ENCODE results near the gene PRR16.
A peak's percentile ranks its signal among the peaks of the same experiment; 100 is the strongest.
"Not testable (repeated sequence)": the region's sequence is repeated elsewhere in the genome, so short reads cannot be mapped to it uniquely, and the experiment has no call there.

The PRR16 gene

DNA sequence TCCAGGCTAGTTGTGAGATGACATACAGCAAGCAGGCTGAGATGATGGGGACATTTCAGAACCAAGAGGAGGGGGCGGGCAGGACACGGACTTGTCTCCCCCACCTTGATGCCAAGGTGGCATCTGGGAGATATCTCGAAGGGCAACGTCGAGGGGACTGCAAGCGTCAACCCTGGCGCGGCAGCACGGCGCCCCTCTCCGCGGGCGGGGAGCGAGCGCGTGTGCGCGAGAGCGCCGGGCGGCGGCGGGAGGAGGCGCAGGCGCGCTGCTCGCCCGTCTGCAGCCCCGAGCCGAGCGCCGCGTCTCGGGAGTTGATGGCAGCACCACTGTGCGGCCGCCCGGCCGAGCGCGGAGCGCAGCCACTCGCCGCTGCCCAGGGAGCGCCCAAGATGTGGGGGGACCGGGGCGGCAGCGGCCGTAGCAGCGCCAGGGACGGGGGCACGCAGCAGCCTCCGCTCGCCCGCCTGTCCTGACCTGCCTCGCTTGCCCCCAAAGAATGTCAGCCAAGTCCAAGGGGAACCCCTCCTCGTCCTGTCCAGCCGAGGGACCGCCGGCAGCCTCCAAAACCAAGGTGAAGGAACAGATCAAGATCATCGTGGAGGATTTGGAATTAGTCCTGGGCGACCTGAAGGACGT, at the start of gene PRR16:
PRR16 (plus strand) TSS at position 310 of the 636 bp plus-strand sequence.
- peak; percentile 77 for DNase-seq (ENCODE audit: low spot score)

DNA sequence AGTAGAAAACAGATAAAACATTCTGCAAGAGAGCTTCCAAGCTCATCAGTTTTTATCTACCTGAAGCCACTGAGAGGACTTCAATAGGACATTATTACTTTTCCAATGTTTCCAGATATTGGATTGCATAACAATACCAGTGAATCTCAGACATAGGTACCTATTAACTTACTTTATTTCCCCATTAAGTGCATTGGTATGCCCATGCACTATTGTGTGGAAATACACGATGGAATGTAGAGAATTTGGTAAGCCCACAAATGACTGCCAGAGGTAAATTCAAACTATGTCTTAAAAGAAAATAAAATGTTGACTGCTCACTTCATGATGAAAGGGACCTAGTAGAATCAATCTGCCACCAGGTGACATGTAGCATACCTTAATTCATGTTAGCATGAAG, 48.1 kb upstream of the PRR16 start:
- no peak for DNase-seq (ENCODE audit: low spot score)

DNA sequence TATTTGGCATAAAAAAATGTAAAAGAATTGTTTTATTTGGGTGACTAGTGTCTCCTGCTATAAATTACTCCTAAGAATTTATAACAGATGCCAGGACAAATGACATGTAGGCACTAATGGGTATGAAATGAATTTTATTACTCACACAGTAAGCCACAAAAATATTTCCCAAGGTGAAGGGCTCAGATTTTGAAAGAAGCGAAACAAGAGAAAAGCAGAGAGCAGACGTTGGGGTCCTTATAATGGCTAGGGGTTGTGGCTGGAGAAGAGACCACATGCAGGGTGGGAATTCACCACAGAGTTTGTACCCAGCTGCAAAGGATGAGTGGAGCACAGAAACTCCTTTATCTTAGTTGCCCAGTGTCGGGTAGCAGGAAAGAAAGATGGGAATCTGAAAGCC, 45.0 kb upstream of the PRR16 start:
- DNase-seq (ENCODE audit: low spot score) = no peak

DNA sequence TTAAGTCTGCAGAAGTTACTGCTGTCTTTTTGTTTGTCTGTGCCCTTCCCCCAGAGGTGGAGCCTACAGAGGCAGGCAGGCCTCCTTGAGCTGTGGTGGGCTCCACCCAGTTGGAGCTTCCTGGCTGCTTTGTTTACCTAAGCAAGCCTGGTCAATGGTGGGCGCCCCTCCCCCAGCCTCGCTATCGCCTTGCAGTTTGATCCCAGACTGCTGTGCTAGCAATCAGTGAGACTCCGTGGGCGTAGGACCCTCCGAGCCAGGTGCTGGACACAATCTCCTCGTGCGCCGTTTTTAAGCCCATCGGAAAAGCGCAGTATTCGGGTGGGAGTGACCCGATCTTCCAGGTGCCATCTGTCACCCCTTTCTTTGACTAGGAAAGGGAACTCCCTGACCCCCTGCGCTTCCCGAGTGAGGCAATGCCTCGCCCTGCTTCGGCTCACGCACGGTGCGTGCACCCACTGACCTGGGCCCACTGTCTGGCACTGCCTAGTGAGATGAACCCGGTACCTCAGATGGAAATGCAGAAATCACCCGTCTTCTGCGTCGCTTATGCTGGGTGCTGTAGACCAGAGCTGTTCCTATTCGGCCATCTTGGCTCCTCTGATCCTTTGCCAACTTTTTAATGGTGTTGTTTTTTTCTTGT, 37.3 kb upstream of the PRR16 start:
- not testable (repeated sequence) for DNase-seq (ENCODE audit: low spot score)

DNA sequence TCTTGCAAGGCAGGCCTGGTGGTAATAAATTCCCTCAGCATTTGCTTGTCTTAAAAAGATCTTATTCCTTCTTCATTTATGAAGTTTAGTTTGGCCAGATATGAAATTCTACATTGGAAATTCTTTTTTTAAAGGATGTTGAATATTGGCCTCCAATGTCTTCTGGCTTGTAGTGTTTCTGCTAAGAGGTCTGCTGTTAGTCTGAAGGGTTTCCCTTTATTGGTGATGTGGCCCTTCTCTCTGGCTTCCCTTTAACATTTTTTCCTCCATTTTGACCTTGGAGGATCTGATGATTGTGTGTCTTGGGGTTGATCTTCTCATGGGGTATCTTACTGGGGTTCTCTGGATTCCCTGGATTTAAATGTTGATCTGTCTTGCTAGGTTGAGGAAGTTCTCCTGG, 33.5 kb upstream of the PRR16 start:
- no peak for DNase-seq (ENCODE audit: low spot score)

DNA sequence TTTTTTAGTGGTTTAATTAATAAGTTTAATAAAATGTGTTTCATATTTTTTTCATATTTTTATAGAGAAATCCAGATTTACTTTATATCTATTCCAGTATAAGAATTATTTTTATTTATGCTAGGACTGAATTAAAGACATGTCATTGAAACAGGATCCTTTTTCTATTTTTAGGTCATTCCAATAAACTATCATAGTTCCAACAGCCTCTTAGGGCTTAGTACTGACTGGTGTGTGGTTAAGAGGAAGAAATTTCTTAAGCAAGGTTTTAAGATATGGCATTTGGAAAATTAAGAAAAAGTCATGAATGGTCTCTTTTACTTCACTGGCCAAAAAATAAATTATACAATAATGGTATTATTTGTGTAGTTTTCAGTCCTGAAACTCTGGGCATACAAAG, 31.2 kb upstream of the PRR16 start:
- no peak for DNase-seq (ENCODE audit: low spot score)

DNA sequence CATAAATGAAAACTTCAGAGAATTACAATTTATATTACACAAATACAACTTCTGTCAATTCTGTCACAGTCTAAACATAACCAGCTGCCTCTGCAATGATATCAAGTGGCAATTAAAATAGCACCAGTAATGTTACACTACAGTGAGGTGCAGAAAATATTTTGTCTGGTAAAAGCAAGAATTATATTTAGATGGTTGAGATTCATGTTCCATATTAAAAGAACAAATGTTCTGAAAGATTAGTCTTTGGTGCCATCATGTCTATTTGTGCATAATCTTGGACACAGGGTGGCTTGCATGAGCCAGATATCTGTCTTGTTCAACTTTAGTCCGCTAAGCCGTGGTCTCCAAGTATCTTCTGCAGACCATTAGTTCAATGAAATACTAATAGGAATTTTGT, 29.0 kb upstream of the PRR16 start:
- DNase-seq (ENCODE audit: low spot score) = no peak

DNA sequence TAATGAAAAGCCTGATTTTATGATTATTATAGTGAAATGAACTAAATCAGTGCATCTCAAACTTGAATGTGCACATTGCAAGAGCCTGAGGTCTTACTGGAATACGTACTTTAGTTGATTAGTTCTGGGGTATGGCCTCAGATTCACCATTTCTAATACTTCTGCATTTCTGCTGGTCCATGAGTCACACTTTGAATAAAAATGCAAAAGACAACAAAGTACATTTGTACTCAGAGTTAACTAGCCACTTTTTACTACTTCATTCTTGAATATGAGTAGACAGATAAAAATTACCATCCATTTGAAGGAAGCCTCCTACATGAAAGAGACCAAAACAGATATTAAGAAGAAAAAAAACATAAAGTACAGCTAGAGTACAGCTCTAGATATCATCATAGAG, 27.1 kb upstream of the PRR16 start:
- DNase-seq (ENCODE audit: low spot score) = no peak

DNA sequence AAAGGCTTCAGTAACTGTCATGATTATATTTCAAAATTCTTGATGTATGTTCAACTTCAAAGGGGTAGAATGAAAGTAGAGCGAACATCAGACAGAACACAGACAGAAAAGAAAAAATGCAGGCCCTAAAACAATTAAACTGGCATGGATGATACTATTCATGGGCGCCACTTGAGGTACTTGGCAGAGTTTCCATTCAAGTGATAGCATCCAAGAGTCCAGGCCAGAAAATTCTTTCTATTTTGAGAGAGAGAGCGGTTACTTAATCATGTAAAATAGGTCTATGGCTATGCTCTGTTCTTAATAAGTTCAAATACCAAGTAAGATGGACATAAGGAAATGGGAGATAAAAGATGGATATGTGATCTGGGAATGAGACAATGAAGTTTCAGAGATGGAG, 21.4 kb upstream of the PRR16 start:
- no peak for DNase-seq (ENCODE audit: low spot score)

DNA sequence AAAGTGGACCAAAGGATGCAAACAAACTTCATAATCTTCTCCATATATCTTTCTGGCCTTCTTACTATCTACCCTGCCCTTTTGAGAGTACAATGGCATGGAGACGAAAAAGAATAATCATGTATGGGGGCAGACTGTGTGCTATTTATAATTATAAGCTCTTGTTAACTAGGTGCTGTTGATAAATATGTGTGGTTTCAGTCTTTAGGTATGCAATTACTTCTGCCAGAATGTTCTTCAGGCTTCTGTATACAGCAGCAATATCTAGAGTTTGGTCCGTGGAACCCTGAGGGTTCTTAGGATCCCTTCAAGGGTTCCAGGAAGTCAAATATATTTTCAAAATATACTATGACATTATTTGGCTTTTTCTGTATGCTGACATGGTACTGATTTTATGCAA, 20.5 kb upstream of the PRR16 start:
- DNase-seq (ENCODE audit: low spot score) = no peak

DNA sequence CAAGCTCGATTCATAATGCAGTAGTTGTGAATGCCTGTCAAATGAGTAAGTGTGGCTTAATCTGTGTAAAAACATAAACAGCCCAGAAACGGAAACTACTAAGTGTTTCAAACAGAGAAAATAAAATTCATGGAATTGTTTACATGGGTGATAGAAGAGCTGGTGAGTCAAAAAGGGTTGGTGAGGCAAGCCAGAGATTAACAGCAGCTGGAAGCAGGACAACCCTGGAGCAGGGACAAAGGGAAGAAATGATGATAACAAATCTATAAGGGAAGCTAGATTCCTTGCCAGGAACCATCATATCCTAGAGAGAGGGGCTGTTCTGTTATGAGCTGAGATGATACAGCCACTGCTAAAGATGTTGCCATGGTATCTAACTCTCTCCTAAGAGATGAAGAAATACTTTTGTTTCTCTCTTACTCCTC, 18.0 kb upstream of the PRR16 start:
- peak; percentile 66 for DNase-seq (ENCODE audit: low spot score)

DNA sequence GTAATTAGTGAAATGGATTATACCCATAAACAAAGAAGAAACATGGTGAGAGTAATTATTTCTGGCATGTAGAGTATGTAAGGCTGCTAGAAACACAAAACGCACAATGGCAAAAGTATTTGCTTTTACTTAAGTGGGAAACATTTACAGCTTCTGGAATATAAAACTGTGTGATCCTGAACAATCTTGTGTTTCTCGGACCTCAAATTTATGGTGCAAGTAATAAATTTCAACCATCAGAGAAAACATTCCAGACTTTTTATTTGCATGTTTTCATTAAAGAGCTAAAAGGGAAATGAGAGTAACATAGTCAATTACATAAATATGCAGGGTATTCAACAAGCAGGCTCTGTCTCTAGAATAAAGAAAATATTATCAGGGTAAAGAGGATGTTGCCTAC, 17.2 kb upstream of the PRR16 start:
- DNase-seq (ENCODE audit: low spot score) = no peak

DNA sequence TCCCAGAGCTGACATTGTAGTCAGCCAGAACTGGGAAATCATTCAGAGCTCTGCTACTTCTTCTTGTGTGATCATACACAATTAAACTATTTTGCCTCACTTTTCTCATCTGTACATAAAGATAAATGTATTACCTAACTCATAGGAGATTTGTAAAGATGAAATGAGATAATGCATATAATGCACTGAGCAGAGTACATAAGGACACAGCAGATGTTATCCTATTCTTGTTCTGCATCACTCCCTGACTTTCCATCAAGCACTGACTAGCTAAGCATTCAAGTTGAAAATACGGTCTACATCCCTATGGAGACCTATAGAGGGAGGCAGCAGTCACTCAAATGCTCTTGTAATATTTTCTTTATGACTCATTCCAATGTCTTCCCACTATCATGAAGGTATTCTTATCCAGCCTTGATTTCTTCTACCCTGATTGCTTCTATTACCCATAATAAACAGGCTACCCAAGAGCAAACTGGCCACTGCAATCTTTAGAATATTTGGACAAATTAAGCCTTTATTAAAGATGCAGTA, 16.3 kb upstream of the PRR16 start:
- no peak for DNase-seq (ENCODE audit: low spot score)

DNA sequence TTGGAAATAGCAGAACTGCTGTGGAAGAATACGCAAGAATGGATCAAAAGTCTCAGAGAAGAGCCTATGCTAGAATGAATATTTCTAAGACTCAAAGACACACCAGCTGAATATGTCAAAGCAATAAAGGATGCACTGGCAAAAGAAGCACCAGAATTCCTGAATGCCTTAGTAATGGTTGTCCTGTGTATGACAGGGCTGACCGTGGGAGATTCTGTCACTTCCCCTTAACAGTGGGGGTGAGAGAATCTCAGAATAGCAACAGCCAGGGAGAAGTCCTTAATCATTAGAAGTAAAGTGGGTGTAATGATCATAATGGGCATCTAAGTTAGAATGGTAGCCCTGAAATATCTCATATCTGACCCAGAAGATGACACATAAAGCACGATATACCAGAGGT, 14.6 kb upstream of the PRR16 start:
- DNase-seq (ENCODE audit: low spot score) = peak; percentile 52

DNA sequence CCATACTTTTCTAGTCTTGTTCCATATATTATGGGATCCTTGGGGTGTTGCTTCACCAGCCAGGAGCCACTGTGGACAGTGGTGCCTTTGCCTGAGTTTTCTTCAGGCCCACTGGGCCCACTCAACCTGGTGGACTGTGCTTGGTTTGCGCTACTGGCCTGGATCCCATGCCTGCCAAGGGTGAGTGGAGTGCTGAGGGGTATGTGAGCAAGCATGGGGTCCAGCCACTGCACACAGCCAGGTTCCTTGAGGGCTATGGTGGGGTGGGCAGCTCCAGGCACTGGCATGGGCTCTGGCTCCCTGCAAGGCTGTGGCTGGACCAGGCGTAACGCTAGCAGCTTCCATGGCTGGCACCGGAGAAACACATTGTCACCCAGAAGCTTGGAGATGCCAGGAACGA, 13.2 kb upstream of the PRR16 start:
- DNase-seq (ENCODE audit: low spot score) = no peak

DNA sequence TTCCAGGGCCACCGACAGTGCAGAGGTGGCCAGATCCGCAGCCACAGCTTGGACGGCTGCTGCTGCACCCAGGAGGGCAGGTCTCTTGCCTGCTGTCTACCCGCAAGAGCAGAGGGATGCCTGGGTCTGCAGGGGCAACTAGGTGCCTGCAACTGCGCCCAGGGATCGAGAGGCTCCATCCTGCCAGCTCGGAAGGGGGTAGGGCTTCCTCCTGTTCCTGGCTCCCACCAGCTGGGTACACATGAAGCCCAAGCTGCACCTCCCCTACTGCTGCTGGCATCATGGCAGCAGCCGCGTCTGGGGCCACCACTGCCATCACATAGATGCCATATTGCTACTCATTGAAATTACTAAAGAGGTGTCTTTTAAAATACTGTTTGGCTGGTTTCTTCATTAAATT, 12.7 kb upstream of the PRR16 start:
- DNase-seq (ENCODE audit: low spot score) = no peak

DNA sequence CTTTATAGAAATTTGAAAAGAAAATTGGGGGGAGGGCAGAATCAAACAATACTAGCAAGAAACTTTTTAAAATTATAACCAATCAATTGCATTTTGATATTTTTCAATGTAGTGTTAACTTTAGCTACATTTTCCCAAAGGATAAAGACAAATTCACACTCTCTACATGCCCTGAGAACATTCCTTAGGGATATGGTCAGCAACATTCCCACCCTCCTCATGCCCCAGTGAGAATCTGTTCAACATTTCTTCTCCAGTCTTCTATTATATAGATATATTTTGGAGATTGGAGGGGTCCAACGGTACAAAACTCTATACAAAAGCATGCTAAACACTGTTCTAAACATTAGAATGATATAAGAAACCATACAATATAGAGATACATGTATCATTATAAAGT, 11.6 kb upstream of the PRR16 start:
- no peak for DNase-seq (ENCODE audit: low spot score)

DNA sequence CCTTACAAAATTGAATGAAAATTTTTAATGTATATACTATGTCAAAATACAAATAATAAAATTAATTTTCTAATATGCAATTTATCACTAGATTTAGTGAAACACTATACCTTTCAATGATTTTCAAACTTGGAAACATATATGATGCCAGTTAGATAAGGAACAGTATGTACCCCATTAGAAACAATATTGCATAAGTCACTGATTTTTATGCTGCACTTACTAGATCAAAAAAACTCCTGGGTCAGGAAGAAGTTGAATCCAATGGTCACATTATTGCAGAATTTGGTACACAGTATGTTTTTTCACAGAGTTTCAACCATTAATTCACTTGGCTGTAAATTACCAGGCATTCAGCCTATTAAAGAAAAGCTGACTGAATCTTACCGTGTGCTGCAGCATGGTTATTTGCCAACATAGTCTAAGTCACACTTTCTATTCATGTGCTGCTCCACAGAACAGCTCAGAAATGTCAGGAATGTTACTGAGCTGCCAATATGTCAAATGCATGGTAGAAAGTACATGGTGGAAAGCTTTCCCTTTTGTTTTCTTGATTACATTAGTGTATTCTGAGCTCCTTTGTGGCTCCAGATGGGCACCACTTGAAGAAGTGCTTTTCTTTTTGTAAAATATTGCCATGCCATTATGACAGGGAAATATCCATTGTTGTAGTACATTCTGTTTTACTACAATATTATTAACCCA, 9.9 kb upstream of the PRR16 start:
- peak; percentile 61 for DNase-seq (ENCODE audit: low spot score)

DNA sequence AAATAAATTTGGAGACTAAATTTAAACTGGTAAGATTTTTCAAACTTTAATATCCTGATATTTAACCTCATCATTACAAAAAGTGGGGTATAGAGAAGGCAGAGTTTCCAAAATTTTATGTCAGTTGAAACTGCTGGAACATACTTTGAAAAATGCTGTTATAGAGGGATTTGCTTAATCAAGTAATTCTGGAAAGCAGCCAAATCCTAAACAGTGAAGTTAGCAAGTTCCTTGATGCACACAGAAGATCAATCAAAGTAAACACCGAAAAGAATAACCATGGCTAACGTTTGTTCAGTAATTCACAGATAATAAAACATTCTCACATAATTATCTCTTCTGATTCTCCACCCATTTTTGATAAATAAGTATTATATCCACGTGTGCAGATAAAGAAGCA, 8.1 kb upstream of the PRR16 start:
- DNase-seq (ENCODE audit: low spot score) = no peak

DNA sequence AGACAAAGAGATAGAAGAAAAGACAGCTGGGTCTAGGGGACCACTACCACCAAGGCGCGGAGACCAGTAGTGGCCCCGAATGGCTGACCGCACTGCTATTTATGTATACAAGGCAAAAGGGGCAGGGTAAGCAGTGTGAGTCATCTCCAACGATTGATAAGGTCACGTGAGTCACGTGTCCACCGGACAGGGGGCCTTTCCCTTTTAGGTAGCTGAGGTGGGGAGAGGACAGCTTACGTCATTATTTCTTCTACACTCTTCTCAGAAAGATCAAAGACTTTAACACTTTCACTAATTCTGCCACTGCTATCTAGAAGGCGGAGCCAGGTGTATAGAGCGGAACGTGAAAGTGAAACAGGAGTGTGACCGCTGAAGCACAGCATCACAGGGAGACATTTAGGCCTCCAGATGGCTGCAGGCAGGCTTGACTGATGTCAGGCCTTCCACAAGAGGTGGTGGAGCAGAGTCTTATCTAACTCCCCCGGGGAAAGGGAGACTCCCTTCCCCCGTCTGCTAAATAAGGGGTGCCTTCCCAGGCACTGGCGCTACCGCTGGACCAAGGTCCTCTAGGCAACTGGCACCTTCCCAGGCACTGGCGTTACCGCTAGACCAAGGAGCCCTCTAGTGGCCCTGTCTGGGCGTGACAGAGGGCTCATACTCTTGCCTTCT, 6.1 kb upstream of the PRR16 start:
- peak; percentile 36 for DNase-seq (ENCODE audit: low spot score)

DNA sequence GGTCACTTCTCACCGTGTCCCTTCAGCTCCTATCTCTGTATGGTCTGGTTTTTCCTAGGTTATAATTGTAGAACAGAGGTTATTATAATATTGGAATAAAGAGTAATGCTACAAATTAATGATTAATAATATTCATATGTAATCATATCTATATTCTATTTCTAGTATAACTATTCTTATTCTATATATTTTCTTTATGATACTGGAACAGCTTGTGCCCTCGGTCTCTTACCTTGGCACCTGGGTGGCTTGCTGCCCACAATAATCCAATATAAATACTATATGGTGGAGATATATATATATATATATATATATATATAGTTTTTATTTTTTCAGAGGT, 5.6 kb upstream of the PRR16 start:
- DNase-seq (ENCODE audit: low spot score) = not testable (repeated sequence)

DNA sequence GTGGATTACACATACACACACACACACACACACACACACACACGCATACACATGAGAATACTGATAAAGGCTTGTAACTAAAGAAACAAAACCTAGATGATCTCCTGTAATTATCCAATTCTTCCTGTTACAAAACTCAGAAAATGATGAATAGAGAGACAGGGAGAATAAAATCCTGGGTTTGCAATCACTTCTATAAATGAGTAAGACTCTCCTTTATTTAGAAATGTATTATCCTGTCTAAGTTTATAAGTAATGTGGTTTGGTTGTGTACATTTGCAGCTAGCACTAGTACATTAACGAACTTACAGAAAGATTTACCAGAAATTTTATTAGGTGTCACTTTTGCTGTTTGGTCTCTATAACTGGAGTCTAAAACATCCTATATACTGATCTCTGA, 2.8 kb upstream of the PRR16 start:
- no peak for DNase-seq (ENCODE audit: low spot score)
